Endothelial cell of coronary artery (primary cell): ENCODE measurements around the gene PANK2. TPM values are rescaled to one million over a fixed set of nuclear protein-coding genes. Genes with fewer than 3 reads are reported as not detected.

Experiments
- total RNA-seq: library from RNA; depleted of rRNA; stranded (reverse); fragments of >200 nt; gene quantifications from 2 replicates; pipeline ENCODE4 v1.2.3, GENCODE V29; 2014

Gene PANK2
- 43.6 and 46.8 TPM in 2 replicates for total RNA-seq

DNA sequence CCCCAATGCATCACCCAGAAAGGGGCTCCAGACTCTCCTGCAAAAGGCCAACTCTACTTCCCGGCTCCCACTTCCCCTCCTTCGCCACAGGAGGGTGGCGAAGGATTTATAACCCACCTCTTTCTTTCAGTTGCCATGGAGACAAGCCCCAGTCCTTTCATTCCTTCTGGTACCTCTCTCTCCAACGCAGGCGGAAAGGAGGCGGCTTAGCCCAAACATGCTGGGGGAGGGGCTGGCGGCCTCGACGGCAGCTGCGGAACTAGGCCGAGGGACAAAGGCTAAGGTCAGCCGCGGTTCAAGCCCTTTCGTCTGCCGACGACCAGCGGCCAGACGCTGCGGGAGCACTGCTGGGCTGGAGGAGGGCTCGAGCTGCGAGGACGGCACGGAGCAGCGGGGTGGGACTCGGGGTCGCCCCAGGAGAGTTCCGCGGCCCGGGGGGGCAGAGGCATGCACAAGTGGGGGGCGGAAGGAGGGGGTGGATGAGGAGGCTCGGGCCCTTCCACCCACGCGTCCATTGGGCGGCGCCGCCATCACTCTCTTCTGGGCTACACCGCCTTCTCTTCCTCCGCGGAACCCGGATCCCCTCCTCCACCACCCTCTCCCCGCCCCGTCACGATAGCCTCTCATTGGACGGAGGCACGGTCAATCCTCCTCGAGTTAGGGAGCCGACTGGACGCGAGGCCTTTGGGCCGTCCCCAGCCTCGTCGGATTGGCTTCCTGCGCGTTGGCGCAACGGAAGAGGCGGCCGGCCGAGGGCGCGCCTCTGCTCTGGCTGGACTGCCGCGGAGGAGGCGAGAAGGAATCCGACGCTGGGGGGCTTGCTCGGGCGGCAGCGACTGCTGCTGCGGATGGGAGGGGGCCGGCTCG, at the start of gene PANK2:
Gene PANK2 (plus strand): TSS at position 766 of the 867 bp plus-strand sequence.

DNA sequence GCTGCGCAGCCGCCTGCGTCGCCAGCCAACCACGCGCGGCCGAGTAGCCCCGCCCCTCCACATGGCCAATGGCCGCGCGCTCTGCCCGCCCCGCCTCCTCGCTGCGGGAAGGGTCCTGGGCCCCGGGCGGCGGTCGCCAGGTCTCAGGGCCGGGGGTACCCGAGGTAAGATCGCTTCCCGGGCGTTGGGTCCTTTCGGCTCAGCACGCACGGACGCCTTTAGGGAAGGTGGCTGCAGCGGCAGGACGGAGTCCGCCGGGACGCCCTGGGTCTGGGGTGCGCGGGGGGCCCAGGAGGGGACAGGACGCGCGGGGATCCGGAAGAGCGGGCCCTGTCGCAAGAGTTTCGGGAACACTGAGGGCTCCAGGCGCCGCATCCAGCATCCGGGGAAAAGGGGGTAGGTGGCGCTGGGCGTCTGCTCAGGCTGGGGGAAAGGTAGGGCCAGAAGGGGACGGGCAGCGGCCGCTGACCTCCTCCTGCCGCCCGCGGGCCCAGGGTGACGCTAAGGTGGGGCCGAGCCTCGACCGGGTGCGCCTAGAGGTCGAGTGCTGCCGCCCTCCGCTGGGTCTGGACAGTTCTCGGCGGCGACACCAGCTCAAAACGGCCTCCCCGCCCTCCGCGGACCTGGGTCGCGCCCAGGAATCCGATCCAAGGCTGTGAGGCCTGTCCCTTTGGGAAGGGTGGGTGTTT, 42.3 kb upstream of the PANK2 start, which contains the start of gene MAVS:
Gene MAVS (plus strand): TSS at position 95 of the 689 bp plus-strand sequence. CDS start 7,791 bp downstream, outside the sequence.

Other genes with a start within 250 kb of the PANK2 start
- gene GFRA4, start 226.0 kb upstream of the PANK2 start, total RNA-seq: not detected in 2 replicates
- 0.09 TPM in 1 of 2 replicates, not detected in the other for gene ADAM33, start 207.4 kb upstream of the PANK2 start, total RNA-seq
- not detected in 2 replicates for gene SIGLEC1, start 176.8 kb upstream of the PANK2 start, total RNA-seq
- 11.6 and 18.0 TPM in 2 replicates for gene HSPA12B, start 156.7 kb upstream of the PANK2 start, total RNA-seq
- gene ADISSP, start 121.6 kb upstream of the PANK2 start, total RNA-seq: 20.8 and 33.5 TPM in 2 replicates
- 0.09 TPM in 2 replicates for gene SPEF1, start 107.9 kb upstream of the PANK2 start, total RNA-seq
- gene CENPB, start 102.6 kb upstream of the PANK2 start, total RNA-seq: 87.7 and 95.9 TPM in 2 replicates
- gene CDC25B, start 93.1 kb upstream of the PANK2 start, total RNA-seq: 11.0 and 12.3 TPM in 2 replicates
- 11.3 and 15.7 TPM in 2 replicates for gene AP5S1, start 68.8 kb upstream of the PANK2 start, total RNA-seq
- 14.4 and 15.8 TPM in 2 replicates for gene MAVS, start 42.6 kb upstream of the PANK2 start, total RNA-seq
- 2.2 and 5.0 TPM in 2 replicates for gene RNF24, start 126.2 kb downstream of the PANK2 start, total RNA-seq